Epithelial cell of proximal tubule (primary cell): ENCODE results near the gene S1PR3. TPM values are rescaled to one million over a fixed set of nuclear protein-coding genes. Genes with fewer than 3 reads are reported as not detected.

Experiments
- DNase-seq: peaks from one replicate; pipeline ENCODE4 v3.0.0-alpha.2; 2011; ENCODE audit warnings: low read depth
- H3K4me3 ChIP-seq: 2 replicates; pipeline ENCODE4 v1.5.1; 2011; ENCODE audit warnings: low read depth, mild to moderate bottlenecking, low read length
- total RNA-seq: library from RNA; depleted of rRNA; stranded (reverse); fragments of >200 nt; gene quantifications from 2 replicates; pipeline ENCODE4 v1.2.3, GENCODE V29; 2015
- TF ChIP-seq, protein P1 (sequence below): conservative IDR thresholded peaks from 2 replicates; pipeline ENCODE4 v1.5.1; 2012; ENCODE audit warnings: low read depth, mild to moderate bottlenecking, low read length

S1PR3 gene
- total RNA-seq, 1 donor from 2014 or later: 2.6 TPM

DNA sequence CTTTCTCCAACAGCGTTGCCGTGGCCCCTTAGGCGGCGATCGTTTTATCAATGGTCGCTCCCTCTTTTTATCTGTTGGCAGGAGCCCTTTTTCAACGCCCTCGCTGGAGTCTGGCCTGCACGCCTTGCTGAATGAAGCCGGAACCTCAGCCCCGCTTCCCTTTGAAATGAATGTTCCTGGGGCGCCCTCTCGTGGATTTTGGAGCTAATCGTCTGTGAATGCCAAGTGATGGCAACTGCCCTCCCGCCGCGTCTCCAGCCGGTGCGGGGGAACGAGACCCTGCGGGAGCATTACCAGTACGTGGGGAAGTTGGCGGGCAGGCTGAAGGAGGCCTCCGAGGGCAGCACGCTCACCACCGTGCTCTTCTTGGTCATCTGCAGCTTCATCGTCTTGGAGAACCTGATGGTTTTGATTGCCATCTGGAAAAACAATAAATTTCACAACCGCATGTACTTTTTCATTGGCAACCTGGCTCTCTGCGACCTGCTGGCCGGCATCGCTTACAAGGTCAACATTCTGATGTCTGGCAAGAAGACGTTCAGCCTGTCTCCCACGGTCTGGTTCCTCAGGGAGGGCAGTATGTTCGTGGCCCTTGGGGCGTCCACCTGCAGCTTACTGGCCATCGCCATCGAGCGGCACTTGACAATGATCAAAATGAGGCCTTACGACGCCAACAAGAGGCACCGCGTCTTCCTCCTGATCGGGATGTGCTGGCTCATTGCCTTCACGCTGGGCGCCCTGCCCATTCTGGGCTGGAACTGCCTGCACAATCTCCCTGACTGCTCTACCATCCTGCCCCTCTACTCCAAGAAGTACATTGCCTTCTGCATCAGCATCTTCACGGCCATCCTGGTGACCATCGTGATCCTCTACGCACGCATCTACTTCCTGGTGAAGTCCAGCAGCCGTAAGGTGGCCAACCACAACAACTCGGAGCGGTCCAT lies 10.0 kb downstream of the S1PR3 start:
- TF ChIP-seq, protein P1, sequence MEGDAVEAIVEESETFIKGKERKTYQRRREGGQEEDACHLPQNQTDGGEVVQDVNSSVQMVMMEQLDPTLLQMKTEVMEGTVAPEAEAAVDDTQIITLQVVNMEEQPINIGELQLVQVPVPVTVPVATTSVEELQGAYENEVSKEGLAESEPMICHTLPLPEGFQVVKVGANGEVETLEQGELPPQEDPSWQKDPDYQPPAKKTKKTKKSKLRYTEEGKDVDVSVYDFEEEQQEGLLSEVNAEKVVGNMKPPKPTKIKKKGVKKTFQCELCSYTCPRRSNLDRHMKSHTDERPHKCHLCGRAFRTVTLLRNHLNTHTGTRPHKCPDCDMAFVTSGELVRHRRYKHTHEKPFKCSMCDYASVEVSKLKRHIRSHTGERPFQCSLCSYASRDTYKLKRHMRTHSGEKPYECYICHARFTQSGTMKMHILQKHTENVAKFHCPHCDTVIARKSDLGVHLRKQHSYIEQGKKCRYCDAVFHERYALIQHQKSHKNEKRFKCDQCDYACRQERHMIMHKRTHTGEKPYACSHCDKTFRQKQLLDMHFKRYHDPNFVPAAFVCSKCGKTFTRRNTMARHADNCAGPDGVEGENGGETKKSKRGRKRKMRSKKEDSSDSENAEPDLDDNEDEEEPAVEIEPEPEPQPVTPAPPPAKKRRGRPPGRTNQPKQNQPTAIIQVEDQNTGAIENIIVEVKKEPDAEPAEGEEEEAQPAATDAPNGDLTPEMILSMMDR: peak; percentile 77
- peak overlapping the region; percentile 31 for H3K4me3 ChIP-seq
- peak; percentile 20 for DNase-seq

DNA sequence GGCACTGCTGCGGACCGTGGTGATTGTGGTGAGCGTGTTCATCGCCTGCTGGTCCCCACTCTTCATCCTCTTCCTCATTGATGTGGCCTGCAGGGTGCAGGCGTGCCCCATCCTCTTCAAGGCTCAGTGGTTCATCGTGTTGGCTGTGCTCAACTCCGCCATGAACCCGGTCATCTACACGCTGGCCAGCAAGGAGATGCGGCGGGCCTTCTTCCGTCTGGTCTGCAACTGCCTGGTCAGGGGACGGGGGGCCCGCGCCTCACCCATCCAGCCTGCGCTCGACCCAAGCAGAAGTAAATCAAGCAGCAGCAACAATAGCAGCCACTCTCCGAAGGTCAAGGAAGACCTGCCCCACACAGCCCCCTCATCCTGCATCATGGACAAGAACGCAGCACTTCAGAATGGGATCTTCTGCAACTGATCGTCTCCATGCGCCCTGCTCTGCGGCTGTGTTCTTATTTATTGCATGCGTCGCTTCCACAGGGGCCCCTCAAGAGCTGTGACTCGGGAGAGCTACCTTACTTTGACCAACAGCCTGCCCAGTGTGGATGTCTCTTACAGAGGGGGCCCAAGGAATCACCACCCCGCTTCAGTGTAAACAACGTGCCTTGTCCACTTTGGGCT lies 10.8 kb downstream of the S1PR3 start:
- TF ChIP-seq, protein P1: no peak
- DNase-seq: no peak
- no peak overlapping the region for H3K4me3 ChIP-seq

DNA sequence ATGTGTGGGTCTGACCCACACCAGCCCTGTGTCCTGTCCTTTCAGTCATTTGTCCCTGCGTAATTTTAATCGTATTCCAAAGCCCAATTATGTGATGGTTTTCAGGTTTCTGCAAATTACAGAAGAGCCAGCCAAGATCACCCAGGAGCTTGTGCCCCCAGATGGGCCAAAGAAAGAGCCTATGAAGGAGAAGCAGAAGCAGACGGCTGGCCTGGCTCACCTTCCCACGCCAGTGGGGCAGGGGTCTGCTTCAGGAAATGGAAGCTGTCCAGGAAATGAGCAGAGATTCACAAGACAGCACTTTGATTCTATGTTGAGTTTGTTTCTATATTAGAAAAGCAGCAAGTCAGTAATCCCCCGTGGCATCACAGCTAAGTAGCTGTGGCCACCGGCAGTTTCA lies 11.7 kb downstream of the S1PR3 start:
- H3K4me3 ChIP-seq: no peak overlapping the region
- TF ChIP-seq, protein P1: no peak
- DNase-seq: no peak

DNA sequence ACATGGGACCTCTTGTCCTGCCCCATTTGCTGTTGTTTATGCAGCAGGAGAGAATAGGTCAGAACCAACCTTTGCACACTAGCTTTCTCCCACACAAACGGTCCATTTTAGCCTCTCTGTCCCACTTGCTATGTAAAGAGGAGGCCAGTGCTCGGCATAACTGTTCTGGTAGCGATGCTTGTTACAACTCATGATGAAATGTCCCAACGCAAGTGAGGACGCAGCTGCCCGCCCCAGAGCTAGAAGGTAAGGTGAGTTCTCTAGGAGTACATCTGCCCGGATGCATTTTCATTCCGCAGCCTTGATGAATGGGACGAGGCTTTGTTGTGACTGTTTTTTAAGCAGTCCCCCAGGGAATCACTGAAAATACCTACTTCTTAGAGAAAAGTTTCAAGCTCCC lies 14.1 kb downstream of the S1PR3 start:
- H3K4me3 ChIP-seq: no peak overlapping the region
- DNase-seq: no peak
- TF ChIP-seq, protein P1: no peak

DNA sequence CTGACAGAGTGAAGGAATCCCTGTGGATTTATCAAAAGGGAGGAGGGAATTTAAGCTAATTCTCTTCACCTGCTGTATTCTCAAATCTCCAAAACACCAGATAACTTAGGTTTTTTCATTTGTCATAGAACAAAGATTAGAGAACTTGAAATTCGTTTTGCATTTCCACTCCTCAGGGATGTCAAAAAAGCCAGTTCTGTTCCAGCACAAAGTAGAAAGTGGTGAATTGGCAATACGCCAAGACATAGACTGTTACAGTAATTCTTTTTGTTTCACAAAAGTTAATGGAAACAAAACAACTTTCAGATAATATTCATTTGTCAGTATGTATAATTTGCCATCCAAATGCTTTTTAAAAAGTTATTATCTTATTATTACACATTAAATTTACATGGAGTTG lies 15.0 kb downstream of the S1PR3 start:
- no peak overlapping the region for H3K4me3 ChIP-seq
- TF ChIP-seq, protein P1: no peak
- DNase-seq: no peak

DNA sequence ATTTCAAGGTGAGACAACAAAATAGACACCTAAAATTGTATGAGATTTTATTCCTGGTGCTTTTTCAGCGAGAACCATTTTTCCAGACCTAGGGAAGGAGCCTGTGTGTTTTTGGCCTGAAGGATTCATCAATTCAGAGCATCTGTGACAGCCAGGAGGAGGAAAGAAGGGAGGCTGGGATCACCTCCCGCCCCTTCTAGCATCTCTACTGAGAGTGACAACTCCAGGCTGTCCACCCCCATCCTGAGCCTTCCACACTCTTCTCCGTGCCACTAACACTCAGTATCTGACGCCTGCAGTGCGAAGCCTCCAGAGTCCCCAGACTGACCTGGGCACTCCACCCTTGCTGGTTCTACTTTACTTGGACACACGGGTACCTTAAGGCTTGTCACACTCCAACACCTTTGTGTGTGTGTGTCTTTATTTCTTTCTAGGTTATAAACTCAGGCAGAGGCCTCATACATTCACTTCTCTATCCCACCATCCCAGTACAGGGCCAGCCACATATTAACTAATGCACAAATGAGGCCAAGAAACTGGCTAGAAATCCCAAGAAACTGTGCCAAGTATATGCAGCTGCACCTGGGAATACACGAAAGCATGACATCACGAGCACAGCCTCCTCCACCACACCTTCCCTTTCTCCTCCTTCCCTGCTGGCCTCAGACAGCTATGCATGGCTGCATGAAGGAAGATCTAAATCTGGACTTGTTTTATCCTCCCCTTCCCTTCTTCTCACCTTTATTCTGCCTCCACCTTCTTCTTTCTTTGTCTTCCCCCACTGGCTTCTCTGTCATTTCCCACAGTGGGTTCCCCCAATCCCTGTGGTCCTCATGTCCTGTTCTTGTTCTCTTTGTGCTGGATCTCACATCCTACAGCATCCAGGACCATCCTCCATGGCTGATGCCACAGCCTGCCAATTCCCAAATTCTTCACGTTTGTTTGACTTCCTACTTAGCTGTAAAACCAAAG lies 16.0 kb downstream of the S1PR3 start:
- no peak overlapping the region for H3K4me3 ChIP-seq
- DNase-seq: no peak
- TF ChIP-seq, protein P1: no peak
